ENCODE measurements around the gene ADNP. TPM values are rescaled to one million over a fixed set of nuclear protein-coding genes. Genes with fewer than 3 reads are reported as not detected.

Gene ADNP
- total RNA-seq, 1 experiment from 2014 or later = 27.5 TPM

DNA sequence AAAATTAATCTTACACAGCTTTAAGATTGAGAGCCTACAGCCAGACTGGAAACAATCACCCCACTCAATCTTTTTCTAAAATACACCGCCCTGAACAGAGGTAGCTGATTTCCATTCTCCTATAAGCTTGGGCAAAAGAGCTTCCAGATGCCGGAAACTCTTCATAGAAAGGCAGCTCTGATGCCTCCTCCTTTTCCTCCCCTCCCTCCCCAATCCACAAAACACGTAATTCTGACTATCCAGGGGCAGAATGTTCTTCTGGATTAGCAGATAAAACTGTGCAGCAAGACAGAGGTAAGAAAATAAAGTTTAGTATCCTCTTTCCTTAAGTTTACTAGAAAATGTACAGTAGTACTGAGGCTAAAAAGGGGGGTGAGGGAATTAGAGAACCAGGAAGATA, 15.8 kb downstream of the ADNP start:
- Histone ChIP-seq H3K27me3 (ENCODE audit: low read length) (no peaks in the 10 kb centered on the region), H3K27ac (ENCODE audit: low read length) (no peak overlapping the region), H3K4me2 (ENCODE audit: low read length) (no peak overlapping the region), H3K9me2 (replicated peaks; ENCODE audit: low read length) (no peaks in the 10 kb centered on the region), H3K4me3 (ENCODE audit: low read length) (no peak overlapping the region), H3K9ac (ENCODE audit: low read length) (no peak overlapping the region), H2AFZ (ENCODE audit: low read length) (no peak overlapping the region), H3K36me3 (ENCODE audit: low read depth, low read length) (peaks cover 36% of the 10 kb centered on the region), H3F3A (ENCODE audit: low read length, unreplicated experiment) (peaks cover 6% of the 10 kb centered on the region), H4K20me1 (ENCODE audit: low read length) (peaks cover 90% of the 10 kb centered on the region), H3K4me1 (ENCODE audit: insufficient read depth, low read length) (peaks cover 25% of the 10 kb centered on the region), H3K79me2 (ENCODE audit: low read length) (peaks cover 99% of the 10 kb centered on the region), H3K9me3 (ENCODE audit: low read length) (no peaks in the 10 kb centered on the region)
- ATAC-seq = no peak; the same call in 1 of the 2 replicates
- ChIA-PET CTCF (no interaction called here), POLR2A (ENCODE audit: unreplicated experiment) (no interaction called here)
- DNase-seq = peak; percentile 22
- intact Hi-C loops (cut with micrococcal nuclease) = no loop called here
- no peak for TF ChIP-seq EZH2 (IDR thresholded peaks at IDR 0.05; ENCODE audit: low read length, unreplicated experiment)
- no peak for TF ChIP-seq EZH2phosphoT487 (IDR thresholded peaks at IDR 0.05; ENCODE audit: borderline replicate concordance, low read length)
- TF ChIP-seq, protein P1, sequence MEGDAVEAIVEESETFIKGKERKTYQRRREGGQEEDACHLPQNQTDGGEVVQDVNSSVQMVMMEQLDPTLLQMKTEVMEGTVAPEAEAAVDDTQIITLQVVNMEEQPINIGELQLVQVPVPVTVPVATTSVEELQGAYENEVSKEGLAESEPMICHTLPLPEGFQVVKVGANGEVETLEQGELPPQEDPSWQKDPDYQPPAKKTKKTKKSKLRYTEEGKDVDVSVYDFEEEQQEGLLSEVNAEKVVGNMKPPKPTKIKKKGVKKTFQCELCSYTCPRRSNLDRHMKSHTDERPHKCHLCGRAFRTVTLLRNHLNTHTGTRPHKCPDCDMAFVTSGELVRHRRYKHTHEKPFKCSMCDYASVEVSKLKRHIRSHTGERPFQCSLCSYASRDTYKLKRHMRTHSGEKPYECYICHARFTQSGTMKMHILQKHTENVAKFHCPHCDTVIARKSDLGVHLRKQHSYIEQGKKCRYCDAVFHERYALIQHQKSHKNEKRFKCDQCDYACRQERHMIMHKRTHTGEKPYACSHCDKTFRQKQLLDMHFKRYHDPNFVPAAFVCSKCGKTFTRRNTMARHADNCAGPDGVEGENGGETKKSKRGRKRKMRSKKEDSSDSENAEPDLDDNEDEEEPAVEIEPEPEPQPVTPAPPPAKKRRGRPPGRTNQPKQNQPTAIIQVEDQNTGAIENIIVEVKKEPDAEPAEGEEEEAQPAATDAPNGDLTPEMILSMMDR (conservative IDR thresholded peaks at IDR 0.05; ENCODE audit: low read depth, low read length) = no peak
- no TSS peak for BruUV-seq (replicated peaks)

DNA sequence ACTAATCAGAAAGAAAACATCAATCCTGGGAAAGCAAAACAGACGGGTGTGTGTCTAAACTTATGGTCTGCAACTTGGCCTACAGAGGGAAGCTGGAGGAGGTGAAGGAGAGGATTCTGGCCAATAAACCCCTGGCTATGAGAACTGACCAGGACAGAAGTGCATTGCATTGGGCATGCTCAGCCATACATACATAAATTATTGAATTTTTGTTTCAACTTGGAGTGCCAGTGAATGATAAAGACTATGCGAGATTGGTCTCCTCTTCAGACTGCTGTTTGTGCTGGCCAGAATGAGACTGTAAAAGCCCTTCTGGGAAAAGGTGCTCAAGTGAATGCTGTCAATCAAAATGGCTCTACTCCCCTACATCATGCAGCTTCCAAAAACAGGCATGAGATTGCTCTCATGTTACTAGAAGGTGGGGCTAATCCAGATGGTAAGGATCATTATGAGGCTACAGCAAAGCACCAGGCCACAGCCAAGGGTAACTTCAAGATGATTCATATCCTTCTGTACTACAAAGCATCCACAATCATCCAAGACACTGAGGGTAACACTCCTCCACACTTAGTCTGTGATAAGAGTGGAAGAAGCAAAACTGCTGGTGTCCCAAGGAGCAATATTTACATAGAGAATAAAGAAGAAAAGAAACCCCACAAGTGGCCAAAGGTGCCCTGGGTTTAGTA, 17.4 kb downstream of the ADNP start:
- Histone ChIP-seq H3K4me2 (ENCODE audit: low read length) (no peak overlapping the region), H3K9me2 (replicated peaks; ENCODE audit: low read length) (no peaks in the 10 kb centered on the region), H3K79me2 (ENCODE audit: low read length) (peaks cover 100% of the 10 kb centered on the region), H3K9ac (ENCODE audit: low read length) (no peak overlapping the region), H3K27me3 (ENCODE audit: low read length) (no peaks in the 10 kb centered on the region), H3K27ac (ENCODE audit: low read length) (no peak overlapping the region), H2AFZ (ENCODE audit: low read length) (no peak overlapping the region), H3K4me1 (ENCODE audit: insufficient read depth, low read length) (peaks cover 25% of the 10 kb centered on the region), H3K9me3 (ENCODE audit: low read length) (no peaks in the 10 kb centered on the region), H3F3A (ENCODE audit: low read length, unreplicated experiment) (peaks cover 6% of the 10 kb centered on the region), H3K4me3 (ENCODE audit: low read length) (no peak overlapping the region), H3K36me3 (ENCODE audit: low read depth, low read length) (peaks cover 34% of the 10 kb centered on the region), H4K20me1 (ENCODE audit: low read length) (peaks cover 93% of the 10 kb centered on the region)
- CTCF ChIA-PET = no interaction called here
- no TSS peak for BruUV-seq (replicated peaks)
- ATAC-seq (peak; percentile 94), DNase-seq (peak; percentile 67)
- intact Hi-C loops (cut with micrococcal nuclease) = no loop called here
- POLR2A ChIA-PET (ENCODE audit: unreplicated experiment) = no interaction called here
- TF ChIP-seq, protein P1 (conservative IDR thresholded peaks at IDR 0.05; ENCODE audit: low read depth, low read length) = no peak
- TF ChIP-seq EZH2 (IDR thresholded peaks at IDR 0.05; ENCODE audit: low read length, unreplicated experiment) = no peak
- TF ChIP-seq EZH2phosphoT487 (IDR thresholded peaks at IDR 0.05; ENCODE audit: borderline replicate concordance, low read length) = no peak

DNA sequence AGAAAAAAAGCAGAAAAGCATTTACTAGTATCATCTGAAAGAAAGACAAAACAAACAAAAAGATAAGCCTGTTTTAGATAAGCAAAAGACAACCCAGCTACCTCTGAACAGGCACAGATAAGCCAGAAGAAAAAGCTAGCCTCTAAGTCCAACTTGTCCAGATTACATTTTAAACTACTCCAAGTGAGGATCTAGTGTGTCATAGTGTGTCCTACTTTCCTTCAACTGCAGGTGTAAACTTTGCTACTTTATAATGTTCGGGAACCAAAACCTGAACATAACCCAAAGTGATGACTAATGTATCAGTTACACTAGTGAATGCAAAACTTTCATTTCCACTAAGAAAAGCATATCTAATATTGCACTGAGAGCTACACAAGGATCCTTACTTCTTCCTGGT, 19.5 kb downstream of the ADNP start:
- H3K4me1 ChIP-seq (ENCODE audit: insufficient read depth, low read length) = peaks cover 25% of the 10 kb centered on the region
- H3K4me3 ChIP-seq (ENCODE audit: low read length) = no peak overlapping the region
- H3K79me2 ChIP-seq (ENCODE audit: low read length) = peaks cover 98% of the 10 kb centered on the region
- no peak overlapping the region for H3K4me2 ChIP-seq (ENCODE audit: low read length)
- H3K9ac ChIP-seq (ENCODE audit: low read length) = no peak overlapping the region
- H3K36me3 ChIP-seq (ENCODE audit: low read depth, low read length) = peaks cover 22% of the 10 kb centered on the region
- intact Hi-C loops (cut with micrococcal nuclease) = no loop called here
- H2AFZ ChIP-seq (ENCODE audit: low read length) = no peak overlapping the region
- BruUV-seq (replicated peaks) = no TSS peak
- POLR2A ChIA-PET (ENCODE audit: unreplicated experiment) = interaction anchor here (0.6 kb wide), 1 partner anchor 16 kb away, joined by 10 read pairs; no protein-coding TSS in a partner anchor
- TF ChIP-seq, protein P1 (conservative IDR thresholded peaks at IDR 0.05; ENCODE audit: low read depth, low read length) = no peak
- TF ChIP-seq EZH2 (IDR thresholded peaks at IDR 0.05; ENCODE audit: low read length, unreplicated experiment) = no peak
- CTCF ChIA-PET = interaction anchor here (0.5 kb wide), 1 partner anchor 116 kb away, joined by 10 read pairs; no protein-coding TSS in a partner anchor
- H3K9me2 ChIP-seq (replicated peaks; ENCODE audit: low read length) = no peaks in the 10 kb centered on the region
- ATAC-seq (no peak), DNase-seq (no peak)
- H3K27me3 ChIP-seq (ENCODE audit: low read length) = no peaks in the 10 kb centered on the region
- H4K20me1 ChIP-seq (ENCODE audit: low read length) = peaks cover 81% of the 10 kb centered on the region
- H3K9me3 ChIP-seq (ENCODE audit: low read length) = no peaks in the 10 kb centered on the region
- H3F3A ChIP-seq (ENCODE audit: low read length, unreplicated experiment) = peaks cover 6% of the 10 kb centered on the region
- H3K27ac ChIP-seq (ENCODE audit: low read length) = no peak overlapping the region
